DMS53 treated with DMSO at 0.1 percent for 48 hours (cell line): ENCODE data around the gene ASMTL.
"Not testable (repeated sequence)": the region's sequence is repeated elsewhere in the genome, so short reads cannot be mapped to it uniquely, and the experiment has no call there.

Experiments used
- DNase-seq: peaks from one replicate; lab custom pipeline; 2025; ENCODE audit not compliant: unreplicated experiment; lab: John Stamatoyannopoulos, UW

The ASMTL gene

GRCh38 chrX:1452516-1453394, at the start of gene ASMTL:
Gene ASMTL, minus strand, starts transcription at chrX:1452909. Its CDS starts 69 bp downstream, at chrX:1452840.
- no peak for DNase-seq

GRCh38 chrX:1502241-1502640, 49.5 kb upstream of the ASMTL start:
- no peak for DNase-seq

GRCh38 chrX:1500701-1501624, 48.3 kb upstream of the ASMTL start:
- no peak for DNase-seq

GRCh38 chrX:1496076-1496475, 43.4 kb upstream of the ASMTL start:
- DNase-seq, result no peak

GRCh38 chrX:1493877-1494510, 41.3 kb upstream of the ASMTL start:
- DNase-seq, result no peak

- no peak for DNase-seq
Measured at GRCh38 chrX:1493412-1493811, 40.7 kb upstream of the ASMTL start.

- no peak for DNase-seq
Measured at GRCh38 chrX:1492421-1493012, 39.8 kb upstream of the ASMTL start.

- DNase-seq, result no peak
Measured at GRCh38 chrX:1491851-1492349, 39.2 kb upstream of the ASMTL start.

- not testable (repeated sequence) for DNase-seq
Measured at GRCh38 chrX:1491248-1491647, 38.5 kb upstream of the ASMTL start.

- DNase-seq, result not testable (repeated sequence)
Measured at GRCh38 chrX:1490723-1491122, 38.0 kb upstream of the ASMTL start.

GRCh38 chrX:1489354-1489753, 36.6 kb upstream of the ASMTL start:
- DNase-seq, result not testable (repeated sequence)

- DNase-seq, result no peak
Measured at GRCh38 chrX:1488745-1489144, 36.0 kb upstream of the ASMTL start.

GRCh38 chrX:1488141-1488540, 35.4 kb upstream of the ASMTL start:
- no peak for DNase-seq

GRCh38 chrX:1487401-1487800, 34.7 kb upstream of the ASMTL start:
- DNase-seq, result no peak

- DNase-seq, result no peak
Measured at GRCh38 chrX:1486749-1487361, 34.1 kb upstream of the ASMTL start.

GRCh38 chrX:1486177-1486576, 33.5 kb upstream of the ASMTL start:
- no peak for DNase-seq

- DNase-seq, result no peak
Measured at GRCh38 chrX:1485033-1485432, 32.3 kb upstream of the ASMTL start.

- no peak for DNase-seq
Measured at GRCh38 chrX:1484638-1485019, 31.9 kb upstream of the ASMTL start.

GRCh38 chrX:1483843-1484637, 31.3 kb upstream of the ASMTL start:
- no peak for DNase-seq

- not testable (repeated sequence) for DNase-seq
Measured at GRCh38 chrX:1482530-1482928, 29.8 kb upstream of the ASMTL start.
